GM12892 (cell line): Measurements from ENCODE around the gene TENM3.

Experiments used
- POLR2A ChIP-seq: IDR thresholded peaks from 2 replicates; pipeline ENCODE4 v1.6.1; 2011; ENCODE audit warnings: low read depth, low read length, control low read depth
- POLR2AphosphoS5 ChIP-seq: IDR thresholded peaks from 2 replicates; pipeline ENCODE4 v1.6.1; 2011; ENCODE audit warnings: low read depth, low read length, control low read depth
- TAF1 ChIP-seq: IDR thresholded peaks from 2 replicates; pipeline ENCODE4 v1.6.1; 2011; ENCODE audit warnings: low read depth, mild to moderate bottlenecking, control low read depth, low read length, borderline replicate concordance

- TF ChIP-seq POLR2AphosphoS5 (no peak), POLR2A (no peak), TAF1 (no peak)
Observed at GRCh38 chr4:182845618-182846017, 602.4 kb downstream of the TENM3 start.
